Cortex of kidney (tissue), 1 donor: ENCODE data around the gene MYO1A.

ENCODE experiments used
- DNase-seq: peaks from one replicate; lab custom pipeline; 2025; lab: John Stamatoyannopoulos, UW

The MYO1A gene

GRCh38 chr12:57016348-57016747 is 33.6 kb downstream of the MYO1A start, which contains the start of gene TAC3:
TSS of gene TAC3 (minus strand) at chr12:57016529. CDS start at chr12:57015797, 732 bp downstream.
- DNase-seq, result no peak

GRCh38 chr12:57012600-57013465 is 37.1 kb downstream of the MYO1A start:
- DNase-seq, result no peak

GRCh38 chr12:57011438-57012424 is 38.2 kb downstream of the MYO1A start:
- no peak for DNase-seq

GRCh38 chr12:57010627-57011247 is 39.2 kb downstream of the MYO1A start:
- no peak for DNase-seq

GRCh38 chr12:57009949-57010626 is 39.8 kb downstream of the MYO1A start:
- DNase-seq, result no peak

GRCh38 chr12:57008178-57008577 is 41.8 kb downstream of the MYO1A start:
- DNase-seq, result no peak

- no peak for DNase-seq
These were observed 43.0 kb downstream of the MYO1A start for GRCh38 chr12:57006809-57007475.

- DNase-seq, result no peak
These were observed 43.7 kb downstream of the MYO1A start, which contains the start of gene ZBTB39 for GRCh38 chr12:57005980-57006808. TSS of gene ZBTB39 (minus strand) at chr12:57006546. CDS start at chr12:57004917, 1,629 bp downstream.

GRCh38 chr12:57004651-57005050 is 45.3 kb downstream of the MYO1A start:
- no peak for DNase-seq

- DNase-seq, result no peak
These were observed 46.5 kb downstream of the MYO1A start for GRCh38 chr12:57003395-57003794.

GRCh38 chr12:57001448-57001906 is 48.5 kb downstream of the MYO1A start:
- DNase-seq, result no peak

GRCh38 chr12:57000393-57000792 is 49.5 kb downstream of the MYO1A start:
- DNase-seq, result no peak

GRCh38 chr12:56999456-56999855 is 50.5 kb downstream of the MYO1A start:
- DNase-seq, result no peak

- no peak for DNase-seq
These were observed 50.9 kb downstream of the MYO1A start for GRCh38 chr12:56998981-56999380.

GRCh38 chr12:56998316-56998715 is 51.6 kb downstream of the MYO1A start:
- DNase-seq, result no peak

GRCh38 chr12:56996793-56997545 is 53.0 kb downstream of the MYO1A start:
- no peak for DNase-seq

GRCh38 chr12:56995930-56996496 is 53.9 kb downstream of the MYO1A start:
- DNase-seq, result no peak

GRCh38 chr12:56995201-56995929 is 54.6 kb downstream of the MYO1A start:
- DNase-seq, result no peak
